Measurements from ENCODE around the gene SRD5A3. TPM values are rescaled to one million over a fixed set of nuclear protein-coding genes. Genes with fewer than 3 reads are reported as not detected.

The SRD5A3 gene
- total and polyA plus RNA-seq, 10 of the 15 experiments (the other 5 are each of a cell fraction or from before 2014, with no cell fraction given): 1.6 to 20.4 (median 6.1) TPM

- no peak for TF ChIP-seq IRF5 (IDR thresholded peaks at IDR 0.05; ENCODE audit: borderline replicate concordance)
These were observed 9.5 kb downstream of the SRD5A3 start (continued) for GRCh38 chr4:55355555-55355954.

GRCh38 chr4:55356991-55357461 lies 11.0 kb downstream of the SRD5A3 start:
- ChIA-PET POLR2A (interaction anchor here (0.6 kb wide), 1 partner anchor 13 kb away, joined by 5 read pairs; no protein-coding TSS in a partner anchor), RAD21 (ENCODE audit: unreplicated experiment) (no interaction called here), CTCF (no interaction called here), SMC1A (ENCODE audit: uncharacterized antibody, unreplicated experiment) (no interaction called here)
- Histone ChIP-seq H3K4me3 (no peak overlapping the region), H3K9ac (ENCODE audit: control insufficient read depth, insufficient read depth, low read length) (no peak overlapping the region), H3K9me3 (replicated peaks; ENCODE audit: control insufficient read depth, insufficient read depth, low read length) (no peaks in the 10 kb centered on the region; the same call in 2 of the 3 replicates), H2AFZ (ENCODE audit: control insufficient read depth, low read depth, low read length) (no peak overlapping the region), H3K4me2 (ENCODE audit: control insufficient read depth, insufficient read depth) (no peak overlapping the region), H3K36me3 (ENCODE audit: control insufficient read depth in 2 of 2, insufficient read depth in 2 of 2, low read length in 1 of 2) (no peaks in the 10 kb centered on the region), H3K27ac (ENCODE audit: control insufficient read depth, insufficient read depth) (no peak overlapping the region), H3K4me1 (ENCODE audit: control insufficient read depth, insufficient read depth, low read length) (peaks cover 11% of the 10 kb centered on the region; the same call in 1 of the 2 replicates), H3K27me3 (replicated peaks in 1 of 2; ENCODE audit: control insufficient read depth in 2 of 2, insufficient read depth in 2 of 2, low read length in 1 of 2) (no peaks in the 10 kb centered on the region), H4K20me1 (ENCODE audit: control insufficient read depth, insufficient read depth) (no peaks in the 10 kb centered on the region), H3K79me2 (ENCODE audit: control insufficient read depth, insufficient read depth, low read length) (no peaks in the 10 kb centered on the region)
- in situ Hi-C loops (cut with MboI): no loop called here
- FAIRE-seq: no peak
- no TSS peak for BruUV-seq (replicated peaks)
- intact Hi-C loops (cut with micrococcal nuclease; ENCODE audit: unreplicated experiment): no loop called here
- no peak for ATAC-seq
- TF ChIP-seq RELB (IDR thresholded peaks at IDR 0.05; ENCODE audit: low read depth) (no peak), SREBF2 (IDR thresholded peaks at IDR 0.05; ENCODE audit: low read length) (no peak), ASH2L (IDR thresholded peaks at IDR 0.05; ENCODE audit: borderline replicate concordance, low read depth) (no peak), GABPA (IDR thresholded peaks at IDR 0.05; ENCODE audit: low read depth) (no peak), USF2 (IDR thresholded peaks at IDR 0.05; ENCODE audit: borderline replicate concordance, low read depth, low read length) (no peak), MYB (IDR thresholded peaks at IDR 0.05; ENCODE audit: borderline replicate concordance, low read depth, low read length) (no peak), EED (IDR thresholded peaks at IDR 0.05; ENCODE audit: low read depth) (no peak), MYC (IDR thresholded peaks at IDR 0.05; ENCODE audit: insufficient read depth, insufficient read length, insufficient replicate concordance, low read length, severe bottlenecking) (no peak), TCF3 (IDR thresholded peaks at IDR 0.05; ENCODE audit: borderline replicate concordance, insufficient read depth, low read depth, low read length) (no peak), HSF1 (IDR thresholded peaks at IDR 0.05; ENCODE audit: low read depth, low read length) (no peak), CTCF (IDR thresholded peaks at IDR 0.05 in 2 of 3, conservative IDR thresholded peaks at IDR 0.05 in 1 of 3; ENCODE audit: control insufficient read depth in 2 of 3, extremely low read depth in 1 of 3, insufficient read depth in 1 of 3, low read depth in 3 of 3, low read length in 3 of 3) (no peak), NFYA (IDR thresholded peaks at IDR 0.05; ENCODE audit: borderline replicate concordance, low read depth, low read length) (no peak)
- DNase-seq (ENCODE audit: low read depth, low spot score): no peak
- 73% methylated on average over 5 of the region's 5 CpGs for whole genome bisulfite sequencing (ENCODE audit: insufficient coverage, insufficient replicate concordance, low lambda C conversion rate, missing lambda C conversion rate)

Measured in GM12878 (cell line).